SK-N-SH treated with all-trans-retinoic acid at 6 μM for 48 hours (cell line): Measurements from ENCODE around the gene CAPN13.

ENCODE experiments used
- ATAC-seq: fragments of 200-7000 bp; cut with Tn5 transposase; 3 replicates; pipeline ENCODE4 v1.9.1; 2020; ENCODE audit warnings: mild to moderate bottlenecking, moderate library complexity
- BACH2 ChIP-seq: fragments of 250-450 bp; sonication (Bioruptor Pico); IDR thresholded peaks from 2 replicates; pipeline ENCODE4 v1.9.0; 2021; ENCODE audit warnings: mild to moderate bottlenecking, borderline replicate concordance
- CREB5 ChIP-seq: fragments of 250-450 bp; sonication (Bioruptor Pico); IDR thresholded peaks from 2 replicates; pipeline ENCODE4 v1.5.1; 2020; ENCODE audit warnings: low read depth, mild to moderate bottlenecking, moderate library complexity
- CSDC2 ChIP-seq: fragments of 250-450 bp; sonication (Bioruptor Pico); IDR thresholded peaks from 2 replicates; pipeline ENCODE4 v1.5.0; 2020; ENCODE audit warnings: mild to moderate bottlenecking, moderate library complexity
- CSRNP3 ChIP-seq: fragments of 250-450 bp; sonication (Bioruptor Pico); IDR thresholded peaks from 2 replicates; pipeline ENCODE4 v1.5.1; 2021; ENCODE audit warnings: mild to moderate bottlenecking, moderate library complexity
- GLIS3 ChIP-seq: fragments of 250-450 bp; sonication (Bioruptor Pico); IDR thresholded peaks from 2 replicates; pipeline ENCODE4 v1.5.0; 2020; ENCODE audit warnings: mild to moderate bottlenecking, moderate library complexity
- OSR1 ChIP-seq: fragments of 250-450 bp; sonication (Bioruptor Pico); IDR thresholded peaks from 2 replicates; pipeline ENCODE4 v1.8.0; 2022; ENCODE audit warnings: moderate library complexity, mild to moderate bottlenecking, inconsistent platforms
- PATZ1 ChIP-seq: fragments of 250-450 bp; sonication (Bioruptor Pico); IDR thresholded peaks from 2 replicates; pipeline ENCODE4 v1.8.0; 2020; ENCODE audit warnings: mild to moderate bottlenecking, moderate library complexity, borderline replicate concordance
- POU6F1 ChIP-seq: fragments of 250-450 bp; sonication (Bioruptor Pico); IDR thresholded peaks from 2 replicates; pipeline ENCODE4 v1.8.0; 2021; ENCODE audit warnings: low read depth, mild to moderate bottlenecking, moderate library complexity, borderline replicate concordance
- PPARA ChIP-seq: fragments of 250-450 bp; sonication (Bioruptor Pico); IDR thresholded peaks from 2 replicates; pipeline ENCODE4 v1.5.0; 2020; ENCODE audit warnings: mild to moderate bottlenecking, borderline replicate concordance
- RARB ChIP-seq: fragments of 250-450 bp; sonication (Bioruptor Pico); IDR thresholded peaks from 2 replicates; pipeline ENCODE4 v1.8.0; 2021; ENCODE audit warnings: mild to moderate bottlenecking, moderate library complexity
- SNAI2 ChIP-seq: fragments of 250-450 bp; sonication (Bioruptor Pico); IDR thresholded peaks from 2 replicates; pipeline ENCODE4 v1.5.0; 2020; ENCODE audit warnings: mild to moderate bottlenecking, moderate library complexity
- TCF4 ChIP-seq: fragments of 250-450 bp; sonication (Bioruptor Pico); IDR thresholded peaks from 2 replicates; pipeline ENCODE4 v1.8.0; 2021; ENCODE audit warnings: mild to moderate bottlenecking, moderate library complexity, borderline replicate concordance
- TOX ChIP-seq: fragments of 250-450 bp; sonication (Bioruptor Pico); IDR thresholded peaks from 2 replicates; pipeline ENCODE4 v1.8.0; 2021; ENCODE audit warnings: mild to moderate bottlenecking, moderate library complexity, borderline replicate concordance
- TSHZ2 ChIP-seq: fragments of 250-450 bp; sonication (Bioruptor Pico); IDR thresholded peaks from 2 replicates; pipeline ENCODE4 v1.5.0; 2020; ENCODE audit warnings: mild to moderate bottlenecking, moderate library complexity
- ZC3H10 ChIP-seq: fragments of 250-450 bp; sonication (Bioruptor Pico); IDR thresholded peaks from 2 replicates; pipeline ENCODE4 v1.5.1; 2021; ENCODE audit warnings: mild to moderate bottlenecking, moderate library complexity
- ZFP3 ChIP-seq: fragments of 250-450 bp; sonication (Bioruptor Pico); IDR thresholded peaks from 2 replicates; pipeline ENCODE4 v1.5.0; 2020; ENCODE audit warnings: mild to moderate bottlenecking, moderate library complexity
- ZFP30 ChIP-seq: fragments of 450-650 bp; formaldehyde crosslinking; IDR thresholded peaks from 2 replicates; pipeline ENCODE4 v1.5.0; 2022; ENCODE audit warnings: mild to moderate bottlenecking, moderate library complexity
- ZNF565 ChIP-seq: fragments of 450-650 bp; formaldehyde crosslinking; conservative IDR thresholded peaks from 2 replicates; pipeline ENCODE4 v1.5.0; 2020; ENCODE audit warnings: low read depth, mild to moderate bottlenecking, moderate library complexity
- ZNF70 ChIP-seq: fragments of 450-650 bp; formaldehyde crosslinking; IDR thresholded peaks from 2 replicates; pipeline ENCODE4 v1.5.0; 2020; ENCODE audit warnings: mild to moderate bottlenecking, moderate library complexity
- ZNF8 ChIP-seq: fragments of 450-650 bp; formaldehyde crosslinking; IDR thresholded peaks from 2 replicates; pipeline ENCODE4 v1.5.0; 2020; ENCODE audit warnings: mild to moderate bottlenecking, moderate library complexity

Gene CAPN13

GRCh38 chr2:30686669-30687068 lies 120.6 kb downstream of the CAPN13 start:
- ATAC-seq, result no peak
- TF ChIP-seq CSRNP3 (CRISPR knock-in tag) (no peak), TSHZ2 (CRISPR knock-in tag) (no peak), BACH2 (CRISPR knock-in tag) (no peak), ZNF565 (CRISPR knock-in tag) (no peak), PATZ1 (CRISPR knock-in tag) (no peak), CSDC2 (CRISPR knock-in tag) (no peak)

GRCh38 chr2:30686000-30686399 lies 121.2 kb downstream of the CAPN13 start:
- peak; percentile 63 for ATAC-seq
- TF ChIP-seq CSDC2 (CRISPR knock-in tag) (no peak), ZFP30 (no peak), SNAI2 (CRISPR knock-in tag) (no peak), RARB (CRISPR knock-in tag) (no peak), PPARA (CRISPR knock-in tag) (no peak), ZC3H10 (CRISPR knock-in tag) (no peak), CSRNP3 (CRISPR knock-in tag) (no peak), ZNF8 (CRISPR knock-in tag) (no peak), POU6F1 (CRISPR knock-in tag) (no peak), OSR1 (no peak), TSHZ2 (CRISPR knock-in tag) (no peak), GLIS3 (CRISPR knock-in tag) (no peak), TCF4 (CRISPR knock-in tag) (no peak), BACH2 (CRISPR knock-in tag) (no peak), ZNF70 (CRISPR knock-in tag) (no peak), CREB5 (CRISPR knock-in tag) (no peak), PATZ1 (CRISPR knock-in tag) (no peak), ZFP3 (no peak), TOX (CRISPR knock-in tag) (no peak)
